ENCODE measurements around the gene PPP4C.

The PPP4C gene

DNA sequence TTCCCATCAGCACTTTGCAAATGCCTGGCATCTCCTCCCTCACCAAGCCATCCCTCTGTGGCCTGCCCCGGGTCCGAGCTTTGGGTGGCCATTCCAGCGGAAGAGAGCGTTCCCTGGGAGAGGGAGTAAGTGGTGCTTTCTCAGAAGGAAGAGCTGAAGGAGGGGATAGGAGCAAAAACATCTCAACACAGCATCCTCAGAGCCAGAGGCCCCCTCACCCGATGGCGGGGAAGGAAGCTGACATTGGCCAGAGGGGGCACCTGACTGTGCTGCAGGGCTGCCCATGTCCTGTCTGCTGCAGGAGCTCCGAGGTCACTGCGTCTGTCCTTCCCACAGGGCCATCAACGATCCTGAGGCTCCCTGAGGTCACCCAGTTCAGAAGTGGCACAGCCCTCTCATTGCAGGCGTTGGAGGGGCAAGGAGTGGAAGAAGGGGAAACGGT lies 44.3 kb upstream of the PPP4C start:
- Histone ChIP-seq H3K27me3 (ENCODE audit: control insufficient read depth, low read length) (peaks cover 45% of the 10 kb centered on the region), H3K9me3 (ENCODE audit: control insufficient read depth, insufficient read depth, low read length) (peaks cover 4% of the 10 kb centered on the region; the same call in 1 of the 2 replicates), H3K27ac (ENCODE audit: low read depth, low read length) (no peak overlapping the region), H3K79me2 (ENCODE audit: control insufficient read depth, low read length) (no peaks in the 10 kb centered on the region), H3K36me3 (ENCODE audit: control insufficient read depth, low read length) (no peaks in the 10 kb centered on the region), H3K4me3 (ENCODE audit: low read length) (no peak overlapping the region), H3K4me1 (ENCODE audit: control insufficient read depth, low read length) (0 out of 2 replicates have a peak, but pooled peaks cover 3% of the 10 kb centered on the region), H3K4me2 (ENCODE audit: low read length) (no peak overlapping the region), H3F3A (ENCODE audit: control insufficient read depth, insufficient read depth) (no peaks in the 10 kb centered on the region), H4K20me1 (ENCODE audit: control insufficient read depth, insufficient read depth, low read depth, low read length) (no peaks in the 10 kb centered on the region), H3K9me2 (replicated peaks; ENCODE audit: control insufficient read depth, low read length) (no peaks in the 10 kb centered on the region)
- TF ChIP-seq CTCF (IDR thresholded peaks at IDR 0.05; ENCODE audit: low read depth, low read length, poor library complexity, severe bottlenecking) (no peak), EZH2phosphoT487 (IDR thresholded peaks at IDR 0.05; ENCODE audit: borderline replicate concordance, low read length) (no peak)

DNA sequence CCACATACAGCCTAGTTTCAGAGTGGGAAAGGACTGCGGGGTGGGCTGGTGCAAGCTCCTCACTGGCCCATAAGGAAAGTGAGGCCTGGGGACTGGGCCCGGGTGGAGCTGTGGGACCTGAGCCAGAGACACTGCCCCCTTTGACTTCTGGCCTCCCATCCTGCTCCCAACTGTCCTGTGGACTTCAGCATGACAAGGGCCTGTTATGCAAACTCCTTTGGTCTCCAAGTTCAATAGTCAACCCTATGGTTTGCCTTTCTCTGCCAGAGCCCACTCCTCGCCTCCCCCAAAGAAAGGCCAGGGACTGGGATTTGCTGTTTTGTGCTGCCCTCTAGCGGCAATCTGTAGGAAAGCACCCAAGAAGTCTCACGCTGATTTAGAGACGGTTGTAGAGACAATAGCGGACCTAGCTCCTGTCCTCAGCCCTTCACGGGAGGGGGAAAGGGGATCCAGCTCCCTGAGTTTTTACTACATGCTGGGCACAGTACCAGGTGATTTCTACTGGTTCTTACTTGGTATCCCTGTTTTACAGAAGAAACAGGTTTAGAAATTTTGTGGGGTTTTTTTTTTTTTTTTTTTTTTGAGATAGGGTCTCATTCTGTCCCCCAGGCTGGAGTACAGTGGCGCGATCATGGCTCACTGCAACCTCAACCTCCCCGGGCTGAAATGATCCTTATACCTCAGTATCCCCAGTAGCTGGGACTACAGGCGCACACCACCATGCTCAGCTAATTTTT lies 43.5 kb upstream of the PPP4C start:
- Histone ChIP-seq H3K9me2 (replicated peaks; ENCODE audit: control insufficient read depth, low read length) (no peaks in the 10 kb centered on the region), H3K79me2 (ENCODE audit: control insufficient read depth, low read length) (no peaks in the 10 kb centered on the region), H3F3A (ENCODE audit: control insufficient read depth, insufficient read depth) (no peaks in the 10 kb centered on the region), H3K4me2 (ENCODE audit: low read length) (no peak overlapping the region), H3K27me3 (ENCODE audit: control insufficient read depth, low read length) (peaks cover 38% of the 10 kb centered on the region), H4K20me1 (ENCODE audit: control insufficient read depth, insufficient read depth, low read depth, low read length) (no peaks in the 10 kb centered on the region), H3K9me3 (ENCODE audit: control insufficient read depth, insufficient read depth, low read length) (peaks cover 4% of the 10 kb centered on the region; the same call in 1 of the 2 replicates), H3K4me1 (ENCODE audit: control insufficient read depth, low read length) (0 out of 2 replicates have a peak, but pooled peaks cover 3% of the 10 kb centered on the region), H3K4me3 (ENCODE audit: low read length) (no peak overlapping the region), H3K36me3 (ENCODE audit: control insufficient read depth, low read length) (no peaks in the 10 kb centered on the region), H3K27ac (ENCODE audit: low read depth, low read length) (no peak overlapping the region)
- TF ChIP-seq EZH2phosphoT487 (IDR thresholded peaks at IDR 0.05; ENCODE audit: borderline replicate concordance, low read length) (no peak), CTCF (IDR thresholded peaks at IDR 0.05; ENCODE audit: low read depth, low read length, poor library complexity, severe bottlenecking) (peak; percentile 97)

DNA sequence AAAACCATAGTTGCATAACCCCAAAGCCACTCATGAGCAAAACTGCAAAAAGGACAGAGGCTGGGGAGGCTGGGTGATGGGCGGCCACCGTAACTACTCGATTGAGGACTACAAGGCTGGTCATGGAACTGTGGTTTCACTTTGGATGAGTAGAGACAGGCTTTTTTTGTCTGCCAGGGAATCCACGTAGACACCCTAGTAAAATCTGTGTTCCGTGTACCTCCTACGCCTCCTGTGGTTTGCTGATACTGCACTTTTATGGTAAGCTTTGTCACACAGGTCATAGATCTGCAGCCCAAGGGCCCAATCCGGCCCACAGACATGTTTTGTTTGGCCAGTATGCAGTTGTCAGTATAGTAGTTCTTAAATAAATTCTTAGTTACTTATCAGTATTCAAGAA lies 42.5 kb upstream of the PPP4C start:
- H3K4me2 ChIP-seq (ENCODE audit: low read length) = no peak overlapping the region
- 0 out of 2 replicates have a peak, but pooled peaks cover 3% of the 10 kb centered on the region for H3K4me1 ChIP-seq (ENCODE audit: control insufficient read depth, low read length)
- no peaks in the 10 kb centered on the region for H3K79me2 ChIP-seq (ENCODE audit: control insufficient read depth, low read length)
- TF ChIP-seq CTCF (IDR thresholded peaks at IDR 0.05; ENCODE audit: low read depth, low read length, poor library complexity, severe bottlenecking) = no peak
- peaks cover 4% of the 10 kb centered on the region; the same call in 1 of the 2 replicates for H3K9me3 ChIP-seq (ENCODE audit: control insufficient read depth, insufficient read depth, low read length)
- no peak overlapping the region for H3K4me3 ChIP-seq (ENCODE audit: low read length)
- H3K27me3 ChIP-seq (ENCODE audit: control insufficient read depth, low read length) = peaks cover 28% of the 10 kb centered on the region
- no peaks in the 10 kb centered on the region for H3K9me2 ChIP-seq (replicated peaks; ENCODE audit: control insufficient read depth, low read length)
- no peaks in the 10 kb centered on the region for H3F3A ChIP-seq (ENCODE audit: control insufficient read depth, insufficient read depth)
- no peaks in the 10 kb centered on the region for H3K36me3 ChIP-seq (ENCODE audit: control insufficient read depth, low read length)
- no peaks in the 10 kb centered on the region for H4K20me1 ChIP-seq (ENCODE audit: control insufficient read depth, insufficient read depth, low read depth, low read length)
- H3K27ac ChIP-seq (ENCODE audit: low read depth, low read length) = no peak overlapping the region

All from DOHH2 (cell line).